GM23338 (cell line): ENCODE results near the gene NUFIP2. TPM values are rescaled to one million over a fixed set of nuclear protein-coding genes. Genes with fewer than 3 reads are reported as not detected.

ENCODE experiments used
- ATAC-seq: fragments of 200-7000 bp; cut with Tn5 transposase; 3 replicates; pipeline ENCODE4 v1.9.1; 2020
- DNase-seq: peaks from one replicate; pipeline ENCODE4 v3.0.0-alpha.2; 2015; ENCODE audit warnings: low spot score
- H2AFZ ChIP-seq: fragments of 200-600 bp; sonication (generic); 2 replicates; pipeline ENCODE4 v1.8.0; 2016; ENCODE audit warnings: antibody characterized with exemption, mild to moderate bottlenecking, moderate library complexity
- H3F3A ChIP-seq: fragments of 200-600 bp; sonication (generic); replicated peaks from 2 replicates; pipeline ENCODE4 v1.8.0; 2017; ENCODE audit warnings: antibody characterized with exemption, mixed run types, low read depth
- H3K27ac ChIP-seq: fragments of 200-600 bp; sonication (generic); 2 replicates; pipeline ENCODE4 v1.6.1; 2016; ENCODE audit warnings: low read depth
- H3K27me3 ChIP-seq: fragments of 200-600 bp; sonication (generic); 2 replicates; pipeline ENCODE4 v1.8.0; 2016; ENCODE audit warnings: mild to moderate bottlenecking, mixed run types, moderate library complexity; ENCODE audit not compliant: insufficient read depth
- H3K36me3 ChIP-seq: fragments of 200-600 bp; sonication (generic); 2 replicates; pipeline ENCODE4 v1.8.0; 2016; ENCODE audit warnings: mild to moderate bottlenecking; ENCODE audit not compliant: insufficient read depth
- H3K4me1 ChIP-seq: fragments of 200-600 bp; sonication (generic); 2 replicates; pipeline ENCODE4 v1.8.0; 2016; ENCODE audit warnings: mild to moderate bottlenecking, moderate library complexity; ENCODE audit not compliant: insufficient read depth
- H3K4me2 ChIP-seq: fragments of 200-600 bp; sonication (generic); 2 replicates; pipeline ENCODE4 v1.7.1; 2017; ENCODE audit warnings: mixed run types
- H3K4me3 ChIP-seq: fragments of 200-600 bp; sonication (generic); 2 replicates; pipeline ENCODE4 v1.6.1; 2016; ENCODE audit warnings: mixed run types
- H3K79me2 ChIP-seq: fragments of 200-600 bp; sonication (generic); replicated peaks from 2 replicates; pipeline ENCODE4 v1.8.0; 2017; ENCODE audit warnings: mild to moderate bottlenecking; ENCODE audit not compliant: insufficient read depth
- H3K9me2 ChIP-seq: fragments of 200-600 bp; sonication (generic); 2 replicates; pipeline ENCODE4 v1.8.0; 2017; ENCODE audit not compliant: insufficient read depth
- H4K20me1 ChIP-seq: fragments of 200-600 bp; sonication (generic); replicated peaks from 2 replicates; pipeline ENCODE4 v1.8.0; 2017; ENCODE audit warnings: mild to moderate bottlenecking; ENCODE audit not compliant: insufficient read depth
- H3K27ac Mint-ChIP-seq: 2 replicates; pipeline ENCODE4 v1.8.0; 2020; ENCODE audit warnings: inconsistent platforms, mild to moderate bottlenecking, moderate library complexity, mixed read lengths
- H3K27me3 Mint-ChIP-seq: 3 replicates; pipeline ENCODE4 v1.8.0; 2022; ENCODE audit warnings: low read depth, mild to moderate bottlenecking, moderate library complexity, mixed read lengths, inconsistent platforms; ENCODE audit not compliant: insufficient read depth, poor library complexity
- H3K36me3 Mint-ChIP-seq: 3 replicates; pipeline ENCODE4 v1.8.0; 2021; ENCODE audit warnings: low read depth, mild to moderate bottlenecking, inconsistent platforms, moderate library complexity, mixed read lengths
- H3K4me1 Mint-ChIP-seq: 3 replicates; pipeline ENCODE4 v1.8.0; 2020; ENCODE audit warnings: mild to moderate bottlenecking, inconsistent platforms, mixed read lengths
- H3K4me3 Mint-ChIP-seq: 3 replicates; pipeline ENCODE4 v1.8.0; 2021; ENCODE audit warnings: moderate library complexity, mild to moderate bottlenecking, inconsistent platforms, mixed read lengths
- H3K9me3 Mint-ChIP-seq: 3 replicates; pipeline ENCODE4 v1.8.0; 2020; ENCODE audit warnings: moderate library complexity, mild to moderate bottlenecking, inconsistent platforms, mixed read lengths
- JUNB ChIP-seq: IDR thresholded peaks from one replicate; pipeline ENCODE4 v1.6.1; 2016; ENCODE audit warnings: antibody characterized with exemption; ENCODE audit not compliant: unreplicated experiment
- NANOG ChIP-seq: IDR thresholded peaks from 2 replicates; pipeline ENCODE4 v1.6.1; 2016; ENCODE audit warnings: antibody characterized with exemption, borderline replicate concordance
- STAT1 ChIP-seq: IDR thresholded peaks from one replicate; pipeline ENCODE4 v1.6.1; 2016; ENCODE audit warnings: antibody characterized with exemption; ENCODE audit not compliant: unreplicated experiment
- polyA plus RNA-seq: library from polyadenylated mRNA; unstranded; fragments of >200 nt; fragmentation: Nextera tagmentation; extraction: Ambion mirVana; gene quantifications from 2 replicates; pipeline ENCODE4 v1.2.1, GENCODE V29; 2016
- total RNA-seq: library from RNA; depleted of rRNA; stranded (reverse); fragments of >200 nt; shearing (Covaris generic); gene quantifications from 2 replicates; pipeline ENCODE4 v1.2.3, GENCODE V29; 2014
- TF ChIP-seq, protein P1 (sequence below): fragments of 250-450 bp; sonication (Bioruptor Pico); IDR thresholded peaks from 2 replicates; pipeline ENCODE4 v1.5.0; 2020; ENCODE audit warnings: mild to moderate bottlenecking, moderate library complexity

Gene NUFIP2
- total and polyA plus RNA-seq, 2 experiments from 2014 or later, result 22.2 to 88.5 TPM

DNA sequence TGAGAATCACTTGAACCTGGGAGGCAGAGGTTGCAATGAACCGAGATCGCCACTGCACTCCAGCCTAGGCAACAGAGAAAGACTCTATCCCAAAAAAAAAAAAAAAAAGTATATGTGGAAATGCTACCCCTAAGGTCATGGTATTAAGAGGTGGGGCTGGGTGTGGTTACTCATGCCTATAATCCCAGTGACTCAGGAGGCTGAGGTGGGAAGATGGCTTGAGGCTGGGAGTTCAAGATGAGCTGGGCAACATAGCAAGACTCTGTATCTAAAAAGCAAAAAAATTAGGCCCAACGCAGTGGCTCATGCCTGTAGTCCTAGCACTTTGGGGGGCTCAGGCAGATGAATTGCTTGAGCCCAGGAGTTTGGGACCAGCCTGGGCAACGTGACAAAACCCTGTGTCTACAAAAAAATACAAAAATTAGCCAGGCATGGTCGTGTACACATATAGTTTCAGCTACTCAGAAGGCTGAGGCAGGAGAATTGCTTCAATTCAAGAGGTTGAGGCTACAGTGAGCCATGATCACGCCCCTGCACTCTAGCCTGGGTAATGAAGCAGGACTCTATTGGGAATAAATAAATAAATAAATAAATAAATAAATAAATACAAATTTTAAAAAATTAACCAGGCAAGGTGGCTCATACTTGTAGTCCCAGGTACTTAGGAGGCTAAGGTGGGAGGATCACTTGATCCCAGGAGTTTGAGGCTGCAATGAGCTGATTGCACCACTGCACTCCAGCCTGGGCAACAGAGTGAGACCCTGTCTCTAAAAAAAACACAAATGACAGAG lies 32.3 kb upstream of the NUFIP2 start (continued):
- TF ChIP-seq, protein P1, sequence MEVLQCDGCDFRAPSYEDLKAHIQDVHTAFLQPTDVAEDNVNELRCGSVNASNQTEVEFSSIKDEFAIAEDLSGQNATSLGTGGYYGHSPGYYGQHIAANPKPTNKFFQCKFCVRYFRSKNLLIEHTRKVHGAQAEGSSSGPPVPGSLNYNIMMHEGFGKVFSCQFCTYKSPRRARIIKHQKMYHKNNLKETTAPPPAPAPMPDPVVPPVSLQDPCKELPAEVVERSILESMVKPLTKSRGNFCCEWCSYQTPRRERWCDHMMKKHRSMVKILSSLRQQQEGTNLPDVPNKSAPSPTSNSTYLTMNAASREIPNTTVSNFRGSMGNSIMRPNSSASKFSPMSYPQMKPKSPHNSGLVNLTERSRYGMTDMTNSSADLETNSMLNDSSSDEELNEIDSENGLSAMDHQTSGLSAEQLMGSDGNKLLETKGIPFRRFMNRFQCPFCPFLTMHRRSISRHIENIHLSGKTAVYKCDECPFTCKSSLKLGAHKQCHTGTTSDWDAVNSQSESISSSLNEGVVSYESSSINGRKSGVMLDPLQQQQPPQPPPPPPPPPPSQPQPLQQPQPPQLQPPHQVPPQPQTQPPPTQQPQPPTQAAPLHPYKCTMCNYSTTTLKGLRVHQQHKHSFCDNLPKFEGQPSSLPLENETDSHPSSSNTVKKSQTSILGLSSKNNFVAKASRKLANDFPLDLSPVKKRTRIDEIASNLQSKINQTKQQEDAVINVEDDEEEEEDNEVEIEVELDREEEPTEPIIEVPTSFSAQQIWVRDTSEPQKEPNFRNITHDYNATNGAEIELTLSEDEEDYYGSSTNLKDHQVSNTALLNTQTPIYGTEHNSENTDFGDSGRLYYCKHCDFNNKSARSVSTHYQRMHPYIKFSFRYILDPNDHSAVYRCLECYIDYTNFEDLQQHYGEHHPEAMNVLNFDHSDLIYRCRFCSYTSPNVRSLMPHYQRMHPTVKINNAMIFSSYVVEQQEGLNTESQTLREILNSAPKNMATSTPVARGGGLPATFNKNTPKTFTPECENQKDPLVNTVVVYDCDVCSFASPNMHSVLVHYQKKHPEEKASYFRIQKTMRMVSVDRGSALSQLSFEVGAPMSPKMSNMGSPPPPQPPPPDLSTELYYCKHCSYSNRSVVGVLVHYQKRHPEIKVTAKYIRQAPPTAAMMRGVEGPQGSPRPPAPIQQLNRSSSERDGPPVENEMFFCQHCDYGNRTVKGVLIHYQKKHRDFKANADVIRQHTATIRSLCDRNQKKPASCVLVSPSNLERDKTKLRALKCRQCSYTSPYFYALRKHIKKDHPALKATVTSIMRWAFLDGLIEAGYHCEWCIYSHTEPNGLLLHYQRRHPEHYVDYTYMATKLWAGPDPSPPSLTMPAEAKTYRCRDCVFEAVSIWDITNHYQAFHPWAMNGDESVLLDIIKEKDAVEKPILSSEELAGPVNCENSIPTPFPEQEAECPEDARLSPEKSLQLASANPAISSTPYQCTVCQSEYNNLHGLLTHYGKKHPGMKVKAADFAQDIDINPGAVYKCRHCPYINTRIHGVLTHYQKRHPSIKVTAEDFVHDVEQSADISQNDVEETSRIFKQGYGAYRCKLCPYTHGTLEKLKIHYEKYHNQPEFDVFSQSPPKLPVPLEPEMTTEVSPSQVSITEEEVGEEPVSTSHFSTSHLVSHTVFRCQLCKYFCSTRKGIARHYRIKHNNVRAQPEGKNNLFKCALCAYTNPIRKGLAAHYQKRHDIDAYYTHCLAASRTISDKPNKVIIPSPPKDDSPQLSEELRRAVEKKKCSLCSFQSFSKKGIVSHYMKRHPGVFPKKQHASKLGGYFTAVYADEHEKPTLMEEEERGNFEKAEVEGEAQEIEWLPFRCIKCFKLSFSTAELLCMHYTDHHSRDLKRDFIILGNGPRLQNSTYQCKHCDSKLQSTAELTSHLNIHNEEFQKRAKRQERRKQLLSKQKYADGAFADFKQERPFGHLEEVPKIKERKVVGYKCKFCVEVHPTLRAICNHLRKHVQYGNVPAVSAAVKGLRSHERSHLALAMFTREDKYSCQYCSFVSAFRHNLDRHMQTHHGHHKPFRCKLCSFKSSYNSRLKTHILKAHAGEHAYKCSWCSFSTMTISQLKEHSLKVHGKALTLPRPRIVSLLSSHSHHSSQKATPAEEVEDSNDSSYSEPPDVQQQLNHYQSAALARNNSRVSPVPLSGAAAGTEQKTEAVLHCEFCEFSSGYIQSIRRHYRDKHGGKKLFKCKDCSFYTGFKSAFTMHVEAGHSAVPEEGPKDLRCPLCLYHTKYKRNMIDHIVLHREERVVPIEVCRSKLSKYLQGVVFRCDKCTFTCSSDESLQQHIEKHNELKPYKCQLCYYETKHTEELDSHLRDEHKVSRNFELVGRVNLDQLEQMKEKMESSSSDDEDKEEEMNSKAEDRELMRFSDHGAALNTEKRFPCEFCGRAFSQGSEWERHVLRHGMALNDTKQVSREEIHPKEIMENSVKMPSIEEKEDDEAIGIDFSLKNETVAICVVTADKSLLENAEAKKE (CRISPR knock-in tag), result no peak
- no peak for TF ChIP-seq JUNB
- no peak for TF ChIP-seq STAT1

DNA sequence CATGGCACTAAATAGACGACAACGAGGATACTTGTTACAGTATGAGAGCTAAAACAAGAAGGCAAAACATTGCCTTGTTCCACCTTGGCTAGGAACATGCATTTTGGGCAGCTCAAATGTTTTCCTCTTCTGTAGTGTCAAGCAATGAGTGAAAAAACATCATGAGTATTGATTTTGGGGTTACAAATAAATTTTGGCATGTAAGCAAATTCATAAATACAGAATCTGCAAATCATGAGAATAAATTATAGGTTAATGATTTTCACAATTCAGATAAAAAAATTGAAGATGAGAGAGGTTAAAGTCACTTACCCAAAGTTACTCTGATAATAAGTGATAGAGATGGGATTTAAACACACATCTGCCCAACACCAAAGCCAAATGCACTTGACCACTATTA lies 28.4 kb upstream of the NUFIP2 start:
- Histone ChIP-seq H3K79me2 (no peaks in the 10 kb centered on the region), H3K4me3 (no peak overlapping the region), H3K27ac (no peak overlapping the region), H3F3A (no peaks in the 10 kb centered on the region), H3K4me1 (peaks cover 4% of the 10 kb centered on the region; the same call in 1 of the 2 replicates), H3K36me3 (no peaks in the 10 kb centered on the region), H3K27me3 (no peaks in the 10 kb centered on the region), H3K4me2 (no peak overlapping the region), H3K9me2 (no peaks in the 10 kb centered on the region), H4K20me1 (no peaks in the 10 kb centered on the region), H2AFZ (no peak overlapping the region; the same call in 1 of the 2 replicates)
- Mint-ChIP-seq H3K9me3 (no peaks in the 10 kb centered on the region), H3K4me1 (no peaks in the 10 kb centered on the region), H3K36me3 (no peaks in the 10 kb centered on the region), H3K4me3 (no peak overlapping the region), H3K27me3 (peaks cover 4% of the 10 kb centered on the region), H3K27ac (no peak overlapping the region)
- no peak for ATAC-seq
- DNase-seq, result no peak
- no peak for TF ChIP-seq NANOG
- TF ChIP-seq, protein P1 (CRISPR knock-in tag), result no peak
